HEK293 (cell line): ENCODE results near the gene LIMA1.

Experiments
- CTCF ChIA-PET: fragments of 350-600 bp; formaldehyde crosslinking; extraction: SDS; loops from one replicate; lab custom pipeline; 2021; ENCODE audit warnings: antibody characterized with exemption; lab: Yijun Ruan, JAX
- POLR2A ChIA-PET: fragments of 300-600 bp; formaldehyde crosslinking; extraction: SDS; loops from one replicate; lab custom pipeline; 2020; ENCODE audit warnings: antibody characterized with exemption, inconsistent platforms; lab: Yijun Ruan, JAX
- H3K27ac ChIP-seq: fragments of 200-500 bp; sonication (Bioruptor generic); 2 replicates; pipeline ENCODE4 v1.5.1; 2014; ENCODE audit warnings: low read depth, low read length, control low read depth, inconsistent platforms; ENCODE audit errors: extremely low read depth
- H3K36me3 ChIP-seq, 2 experiments: fragments of 200-500 bp in 1 of 2; sonication (Bioruptor generic) in 1 of 2; 1 replicate in 1 of 2; 2 replicates in 1 of 2; pipeline ENCODE4 v1.5.1; 2014 to 2017; ENCODE audit warnings: inconsistent platforms in 2 of 2, low read length in 2 of 2; ENCODE audit not compliant: control insufficient read depth in 2 of 2, insufficient read depth in 1 of 2
- H3K4me1 ChIP-seq: fragments of 200-500 bp; sonication (Bioruptor generic); 2 replicates; pipeline ENCODE4 v1.5.1; 2014; ENCODE audit warnings: mild to moderate bottlenecking, low read length, inconsistent platforms; ENCODE audit not compliant: control insufficient read depth, insufficient read depth
- H3K4me3 ChIP-seq: 2 replicates; pipeline ENCODE4 v1.5.1; 2011; ENCODE audit warnings: low read depth, mild to moderate bottlenecking, control low read depth, low read length, moderate library complexity
- H3K9me3 ChIP-seq: fragments of 200-500 bp; sonication (Bioruptor generic); 2 replicates; pipeline ENCODE4 v1.5.1; 2014; ENCODE audit warnings: low read depth, low read length, inconsistent platforms; ENCODE audit not compliant: control insufficient read depth, insufficient read depth
- KLF9 ChIP-seq: fragments of 450-650 bp; formaldehyde crosslinking; IDR thresholded peaks from 2 replicates; pipeline ENCODE4 v1.5.1; 2016; ENCODE audit warnings: missing biosample characterization, missing genetic modification characterization, low read depth
- MEIS1 ChIP-seq: sonication (generic); formaldehyde crosslinking; IDR thresholded peaks from 2 replicates; pipeline ENCODE4 v1.8.1; 2022; ENCODE audit warnings: missing genetic modification reagents, mild to moderate bottlenecking, borderline replicate concordance
- MYNN ChIP-seq: fragments of 450-650 bp; formaldehyde crosslinking; IDR thresholded peaks from 2 replicates; pipeline ENCODE4 v1.5.1; 2016; ENCODE audit warnings: missing biosample characterization, missing genetic modification characterization, borderline replicate concordance
- TCF7L2 ChIP-seq: IDR thresholded peaks from 2 replicates; pipeline ENCODE4 v1.6.1; 2011; ENCODE audit warnings: low read depth, mild to moderate bottlenecking, inconsistent platforms, low read length, moderate library complexity, borderline replicate concordance
- ZBTB48 ChIP-seq: fragments of 450-650 bp; formaldehyde crosslinking; IDR thresholded peaks from 2 replicates; pipeline ENCODE4 v1.5.1; 2016; ENCODE audit warnings: missing biosample characterization, missing genetic modification characterization
- ZBTB8A ChIP-seq: fragments of 450-650 bp; formaldehyde crosslinking; IDR thresholded peaks from 2 replicates; pipeline ENCODE4 v1.5.1; 2016; ENCODE audit warnings: missing biosample characterization, missing genetic modification characterization
- ZFP37 ChIP-seq: fragments of 450-650 bp; formaldehyde crosslinking; IDR thresholded peaks from 2 replicates; pipeline ENCODE4 v1.5.1; 2016; ENCODE audit warnings: missing biosample characterization, missing genetic modification characterization
- ZNF112 ChIP-seq: fragments of 450-650 bp; formaldehyde crosslinking; IDR thresholded peaks from 2 replicates; pipeline ENCODE4 v1.5.0; 2017; ENCODE audit warnings: missing biosample characterization, missing genetic modification characterization
- ZNF175 ChIP-seq: fragments of 450-650 bp; formaldehyde crosslinking; IDR thresholded peaks from 2 replicates; pipeline ENCODE4 v1.5.1; 2016; ENCODE audit warnings: missing biosample characterization, missing genetic modification characterization
- ZNF266 ChIP-seq: fragments of 450-650 bp; formaldehyde crosslinking; IDR thresholded peaks from 2 replicates; pipeline ENCODE4 v1.5.1; 2016; ENCODE audit warnings: missing biosample characterization, missing genetic modification characterization, low read depth
- ZNF292 ChIP-seq: fragments of 450-650 bp; formaldehyde crosslinking; IDR thresholded peaks from 2 replicates; pipeline ENCODE4 v1.5.1; 2016; ENCODE audit warnings: low read depth, missing biosample characterization, missing genetic modification characterization, borderline replicate concordance
- ZNF302 ChIP-seq: fragments of 450-650 bp; formaldehyde crosslinking; IDR thresholded peaks from 2 replicates; pipeline ENCODE4 v1.5.1; 2016; ENCODE audit warnings: missing biosample characterization, missing genetic modification characterization, low read depth
- ZNF366 ChIP-seq: fragments of 450-650 bp; formaldehyde crosslinking; conservative IDR thresholded peaks from 2 replicates; pipeline ENCODE4 v1.5.1; 2016; ENCODE audit warnings: missing biosample characterization, missing genetic modification characterization
- ZNF416 ChIP-seq: fragments of 450-650 bp; formaldehyde crosslinking; IDR thresholded peaks from 2 replicates; pipeline ENCODE4 v1.5.1; 2016; ENCODE audit warnings: missing biosample characterization, missing genetic modification characterization
- ZNF48 ChIP-seq: fragments of 450-650 bp; formaldehyde crosslinking; IDR thresholded peaks from 2 replicates; pipeline ENCODE4 v1.5.1; 2016; ENCODE audit warnings: missing biosample characterization, missing genetic modification characterization
- ZNF514 ChIP-seq: fragments of 450-650 bp; formaldehyde crosslinking; IDR thresholded peaks from 2 replicates; pipeline ENCODE4 v1.5.1; 2016; ENCODE audit warnings: missing biosample characterization, missing genetic modification characterization
- ZNF521 ChIP-seq: fragments of 450-650 bp; formaldehyde crosslinking; IDR thresholded peaks from 2 replicates; pipeline ENCODE4 v1.5.1; 2017; ENCODE audit warnings: missing biosample characterization, mild to moderate bottlenecking, missing genetic modification characterization
- ZNF529 ChIP-seq: fragments of 450-650 bp; formaldehyde crosslinking; IDR thresholded peaks from 2 replicates; pipeline ENCODE4 v1.5.1; 2017; ENCODE audit warnings: missing genetic modification characterization, missing biosample characterization; ENCODE audit not compliant: insufficient replicate concordance
- ZNF544 ChIP-seq: fragments of 450-650 bp; formaldehyde crosslinking; IDR thresholded peaks from 2 replicates; pipeline ENCODE4 v1.5.0; 2017; ENCODE audit warnings: missing biosample characterization, missing genetic modification characterization
- ZNF670 ChIP-seq: fragments of 450-650 bp; formaldehyde crosslinking; IDR thresholded peaks from 2 replicates; pipeline ENCODE4 v1.5.1; 2016; ENCODE audit warnings: missing biosample characterization, missing genetic modification characterization, low read depth
- ZXDB ChIP-seq: fragments of 450-650 bp; formaldehyde crosslinking; IDR thresholded peaks from 2 replicates; pipeline ENCODE4 v1.5.1; 2016; ENCODE audit warnings: missing biosample characterization, missing genetic modification characterization
- TF ChIP-seq, protein P1 (sequence below): fragments of 450-650 bp; formaldehyde crosslinking; IDR thresholded peaks from 2 replicates; pipeline ENCODE4 v1.5.1; 2016; ENCODE audit warnings: missing biosample characterization, missing genetic modification characterization
- TF ChIP-seq, protein P2 (sequence below): fragments of 450-650 bp; formaldehyde crosslinking; IDR thresholded peaks from 2 replicates; pipeline ENCODE4 v1.5.1; 2016; ENCODE audit warnings: missing biosample characterization, missing genetic modification characterization
- TF ChIP-seq, protein P3 (sequence below): sonication (generic); formaldehyde crosslinking; IDR thresholded peaks from 2 replicates; pipeline ENCODE4 v1.8.1; 2022; ENCODE audit warnings: mild to moderate bottlenecking, moderate library complexity, missing genetic modification reagents

The LIMA1 gene

GRCh38 chr12:50214018-50214417, 69.3 kb downstream of the LIMA1 start (continued):
- TF ChIP-seq, protein P1, sequence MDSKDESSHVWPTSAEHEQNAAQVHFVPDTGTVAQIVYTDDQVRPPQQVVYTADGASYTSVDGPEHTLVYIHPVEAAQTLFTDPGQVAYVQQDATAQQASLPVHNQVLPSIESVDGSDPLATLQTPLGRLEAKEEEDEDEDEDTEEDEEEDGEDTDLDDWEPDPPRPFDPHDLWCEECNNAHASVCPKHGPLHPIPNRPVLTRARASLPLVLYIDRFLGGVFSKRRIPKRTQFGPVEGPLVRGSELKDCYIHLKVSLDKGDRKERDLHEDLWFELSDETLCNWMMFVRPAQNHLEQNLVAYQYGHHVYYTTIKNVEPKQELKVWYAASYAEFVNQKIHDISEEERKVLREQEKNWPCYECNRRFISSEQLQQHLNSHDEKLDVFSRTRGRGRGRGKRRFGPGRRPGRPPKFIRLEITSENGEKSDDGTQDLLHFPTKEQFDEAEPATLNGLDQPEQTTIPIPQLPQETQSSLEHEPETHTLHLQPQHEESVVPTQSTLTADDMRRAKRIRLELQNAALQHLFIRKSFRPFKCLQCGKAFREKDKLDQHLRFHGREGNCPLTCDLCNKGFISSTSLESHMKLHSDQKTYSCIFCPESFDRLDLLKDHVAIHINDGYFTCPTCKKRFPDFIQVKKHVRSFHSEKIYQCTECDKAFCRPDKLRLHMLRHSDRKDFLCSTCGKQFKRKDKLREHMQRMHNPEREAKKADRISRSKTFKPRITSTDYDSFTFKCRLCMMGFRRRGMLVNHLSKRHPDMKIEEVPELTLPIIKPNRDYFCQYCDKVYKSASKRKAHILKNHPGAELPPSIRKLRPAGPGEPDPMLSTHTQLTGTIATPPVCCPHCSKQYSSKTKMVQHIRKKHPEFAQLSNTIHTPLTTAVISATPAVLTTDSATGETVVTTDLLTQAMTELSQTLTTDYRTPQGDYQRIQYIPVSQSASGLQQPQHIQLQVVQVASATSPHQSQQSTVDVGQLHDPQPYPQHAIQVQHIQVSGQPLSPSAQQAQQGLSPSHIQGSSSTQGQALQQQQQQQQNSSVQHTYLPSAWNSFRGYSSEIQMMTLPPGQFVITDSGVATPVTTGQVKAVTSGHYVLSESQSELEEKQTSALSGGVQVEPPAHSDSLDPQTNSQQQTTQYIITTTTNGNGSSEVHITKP (tag by site-specific recombination): no peak
- no peak for TF ChIP-seq ZNF175 (tag by site-specific recombination)
- no peak for TF ChIP-seq ZBTB48
- no peak for TF ChIP-seq ZNF292 (tag by site-specific recombination)
- TF ChIP-seq ZNF521 (tag by site-specific recombination): no peak
- TF ChIP-seq, protein P2, sequence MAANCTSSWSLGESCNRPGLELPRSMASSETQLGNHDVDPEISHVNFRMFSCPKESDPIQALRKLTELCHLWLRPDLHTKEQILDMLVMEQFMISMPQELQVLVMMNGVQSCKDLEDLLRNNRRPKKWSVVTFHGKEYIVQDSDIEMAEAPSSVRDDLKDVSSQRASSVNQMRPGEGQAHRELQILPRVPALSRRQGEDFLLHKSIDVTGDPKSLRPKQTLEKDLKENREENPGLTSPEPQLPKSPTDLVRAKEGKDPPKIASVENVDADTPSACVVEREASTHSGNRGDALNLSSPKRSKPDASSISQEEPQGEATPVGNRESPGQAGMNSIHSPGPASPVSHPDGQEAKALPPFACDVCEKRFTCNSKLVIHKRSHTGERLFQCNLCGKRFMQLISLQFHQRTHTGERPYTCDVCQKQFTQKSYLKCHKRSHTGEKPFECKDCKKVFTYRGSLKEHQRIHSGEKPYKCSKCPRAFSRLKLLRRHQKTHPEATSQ: no peak
- no peak for TF ChIP-seq MYNN (tag by site-specific recombination)

DNA sequence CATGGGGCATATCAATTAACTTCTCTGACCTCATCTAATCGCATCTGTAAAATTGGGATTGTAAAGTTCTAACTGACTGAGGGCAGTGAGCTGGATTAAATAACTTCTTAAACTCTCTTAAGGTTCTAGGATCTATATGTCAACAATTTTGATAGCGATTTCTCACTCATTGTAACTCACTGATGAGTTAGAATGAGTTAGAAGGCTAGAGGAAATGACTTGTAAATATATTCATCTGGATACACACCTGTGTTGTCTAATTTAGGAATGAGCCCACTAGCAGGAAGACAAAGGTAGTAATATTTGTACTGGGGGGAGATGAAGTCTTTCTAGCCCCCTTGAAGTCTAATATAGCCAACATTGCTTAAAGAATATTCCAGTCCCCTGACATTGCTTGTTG, 69.9 kb downstream of the LIMA1 start:
- H3K36me3 ChIP-seq: peaks cover 3 to 5% of the 10 kb centered on the region in 2 experiments; a peak in 2 of 3 replicates
- ChIA-PET POLR2A (interaction anchor here (0.5 kb wide), 1 partner anchor 37 kb away, joined by 6 read pairs; no protein-coding TSS in a partner anchor), CTCF (interaction anchor here (1.5 to 2.6 kb wide), 3 partner anchors 8 to 101 kb away, joined by 4 to 12 read pairs (median 8); partner anchors contain the start of gene COX14)
- no peak overlapping the region for H3K4me3 ChIP-seq
- H3K27ac ChIP-seq: no peak overlapping the region
- H3K4me1 ChIP-seq: 0 out of 2 replicates have a peak, but pooled peaks cover 2% of the 10 kb centered on the region
- no peaks in the 10 kb centered on the region for H3K9me3 ChIP-seq
- no peak for TF ChIP-seq ZNF48 (tag by site-specific recombination)
- no peak for TF ChIP-seq ZNF544 (tag by site-specific recombination)
- TF ChIP-seq, protein P3, sequence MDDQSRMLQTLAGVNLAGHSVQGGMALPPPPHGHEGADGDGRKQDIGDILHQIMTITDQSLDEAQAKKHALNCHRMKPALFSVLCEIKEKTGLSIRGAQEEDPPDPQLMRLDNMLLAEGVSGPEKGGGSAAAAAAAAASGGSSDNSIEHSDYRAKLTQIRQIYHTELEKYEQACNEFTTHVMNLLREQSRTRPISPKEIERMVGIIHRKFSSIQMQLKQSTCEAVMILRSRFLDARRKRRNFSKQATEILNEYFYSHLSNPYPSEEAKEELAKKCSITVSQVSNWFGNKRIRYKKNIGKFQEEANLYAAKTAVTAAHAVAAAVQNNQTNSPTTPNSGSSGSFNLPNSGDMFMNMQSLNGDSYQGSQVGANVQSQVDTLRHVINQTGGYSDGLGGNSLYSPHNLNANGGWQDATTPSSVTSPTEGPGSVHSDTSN (CRISPR knock-in tag): no peak
- TF ChIP-seq ZNF416 (tag by site-specific recombination): no peak
- TF ChIP-seq ZBTB8A: no peak
- TF ChIP-seq ZFP37: no peak
- TF ChIP-seq ZNF292 (tag by site-specific recombination): no peak
- TF ChIP-seq TCF7L2: no peak
- no peak for TF ChIP-seq ZNF366 (tag by site-specific recombination)
- no peak for TF ChIP-seq ZNF266 (tag by site-specific recombination)
- no peak for TF ChIP-seq ZXDB (tag by site-specific recombination)
- no peak for TF ChIP-seq ZNF112 (tag by site-specific recombination)
- TF ChIP-seq ZNF514: no peak
- no peak for TF ChIP-seq ZNF302
- no peak for TF ChIP-seq KLF9
- no peak for TF ChIP-seq ZNF529
- no peak for TF ChIP-seq MEIS1 (CRISPR knock-in tag)
- TF ChIP-seq ZNF670 (tag by site-specific recombination): no peak
